Islet of Langerhans (tissue), 1 donor: ENCODE data around the gene ENTREP3.
"Not testable (repeated sequence)": the region's sequence is repeated elsewhere in the genome, so short reads cannot be mapped to it uniquely, and the experiment has no call there.

Experiments used
- FAIRE-seq: peaks from one replicate; lab custom pipeline; 2011; peaks lifted over from hg19 to GRCh38; lab: Jason Lieb, UNC

The ENTREP3 gene

DNA sequence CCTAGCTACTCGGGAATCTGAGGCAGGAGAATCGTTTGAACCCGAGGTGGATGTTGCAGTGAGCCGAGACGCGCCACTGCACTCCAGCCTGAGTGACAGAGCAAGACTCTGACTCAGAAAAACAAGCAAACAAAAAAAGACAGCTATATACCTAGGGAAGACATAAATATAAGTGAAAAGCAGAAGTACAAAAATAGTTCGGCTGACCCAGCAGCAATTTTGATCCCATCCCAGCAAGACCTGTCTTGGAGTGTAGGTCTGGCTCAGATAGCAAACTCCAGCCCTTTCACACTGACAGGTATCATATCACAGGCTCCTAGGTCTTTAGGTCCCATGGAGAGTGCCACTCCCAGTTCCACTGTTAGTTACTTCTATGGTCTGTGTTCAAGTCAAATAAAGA is 32.2 kb downstream of the ENTREP3 start:
- no peak for FAIRE-seq

DNA sequence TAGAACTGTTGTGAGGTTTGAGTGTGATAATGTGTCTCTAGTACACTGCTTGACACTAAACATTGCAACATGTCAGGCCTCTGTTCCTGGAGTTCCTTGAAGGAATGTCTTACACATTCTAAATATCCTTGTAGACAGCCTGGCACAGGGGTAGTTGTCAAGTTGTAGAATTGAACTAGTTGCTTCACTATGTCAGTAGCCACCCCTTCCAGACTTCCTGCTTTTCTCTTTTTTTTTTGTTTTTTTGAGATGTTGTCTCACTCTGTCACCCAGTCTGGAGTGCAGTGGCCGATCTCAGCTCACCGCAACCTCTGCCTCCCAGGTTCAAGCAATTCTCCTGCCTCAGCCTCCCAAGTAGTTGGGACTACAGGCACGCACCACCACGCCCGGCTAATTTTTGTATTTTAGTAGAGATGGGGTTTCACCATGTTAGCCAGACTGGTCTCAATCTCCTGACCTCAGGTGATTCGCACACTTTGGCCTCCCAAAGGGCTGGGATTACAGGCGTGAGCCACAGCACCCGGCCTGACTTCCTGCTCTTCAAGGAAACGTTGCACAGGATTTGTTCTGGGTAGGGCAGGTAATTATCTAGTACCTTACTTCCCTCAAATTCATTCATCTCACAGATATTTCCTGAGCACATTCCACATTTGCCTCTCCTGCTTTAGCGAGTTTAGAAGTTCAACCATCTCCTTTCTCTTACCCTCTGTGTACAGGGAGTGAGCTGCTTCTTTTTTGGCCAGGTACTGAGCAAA is 34.9 kb downstream of the ENTREP3 start:
- not testable (repeated sequence) for FAIRE-seq

DNA sequence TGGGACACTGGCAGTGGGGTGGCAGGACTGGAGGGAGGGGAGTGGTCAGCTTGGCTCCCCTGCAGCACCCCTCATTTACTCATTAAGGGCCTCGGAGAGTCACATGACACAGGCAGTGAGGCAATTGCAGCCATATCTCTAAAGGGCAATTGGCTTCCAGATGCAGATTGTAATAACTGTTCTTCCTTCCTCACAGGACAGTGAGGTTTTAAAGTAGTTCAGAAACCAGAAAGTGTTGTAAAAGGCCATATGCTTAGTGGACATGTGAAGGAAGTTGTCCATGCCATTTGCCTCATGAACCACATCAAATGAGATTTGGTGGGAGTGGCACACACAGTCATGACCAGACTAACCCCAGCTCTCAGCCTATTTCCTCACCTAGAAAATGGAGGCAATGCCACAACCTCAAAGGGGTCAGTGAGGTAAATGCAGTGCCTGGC is 35.7 kb downstream of the ENTREP3 start:
- no peak for FAIRE-seq

DNA sequence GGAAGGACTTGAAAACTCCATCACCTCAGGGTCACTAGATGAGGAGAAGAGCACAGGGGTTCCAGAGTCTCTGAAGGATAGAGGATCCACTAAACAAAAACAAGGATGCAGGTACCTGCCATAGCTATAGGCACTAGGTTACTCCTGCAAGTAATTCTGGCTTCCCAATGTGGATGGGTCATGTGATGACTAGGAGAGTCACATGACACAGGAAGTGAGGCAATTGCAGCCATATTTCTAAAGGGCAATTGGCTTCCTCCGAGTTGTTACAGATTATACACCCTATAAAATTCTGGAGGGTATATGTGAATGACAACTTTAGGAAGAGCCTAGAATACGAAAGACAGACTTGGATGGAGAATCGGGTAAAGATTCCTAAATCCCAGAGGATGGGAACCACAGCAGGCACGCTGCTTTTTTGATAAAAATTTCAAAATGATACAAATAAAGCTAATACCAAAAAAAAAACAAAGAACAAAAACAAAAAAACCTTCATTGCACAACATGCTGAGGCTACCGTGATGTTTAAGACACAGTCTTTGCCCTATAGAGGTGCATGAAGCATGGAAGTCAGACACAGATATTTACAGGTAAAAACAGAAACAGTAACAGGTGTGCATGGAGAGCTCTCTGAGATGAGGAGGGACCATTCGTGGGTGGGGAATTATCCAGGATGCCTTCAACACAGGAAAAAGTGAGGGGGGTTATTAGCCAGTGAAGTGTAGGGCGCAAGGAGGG is 36.3 kb downstream of the ENTREP3 start:
- FAIRE-seq, result no peak

DNA sequence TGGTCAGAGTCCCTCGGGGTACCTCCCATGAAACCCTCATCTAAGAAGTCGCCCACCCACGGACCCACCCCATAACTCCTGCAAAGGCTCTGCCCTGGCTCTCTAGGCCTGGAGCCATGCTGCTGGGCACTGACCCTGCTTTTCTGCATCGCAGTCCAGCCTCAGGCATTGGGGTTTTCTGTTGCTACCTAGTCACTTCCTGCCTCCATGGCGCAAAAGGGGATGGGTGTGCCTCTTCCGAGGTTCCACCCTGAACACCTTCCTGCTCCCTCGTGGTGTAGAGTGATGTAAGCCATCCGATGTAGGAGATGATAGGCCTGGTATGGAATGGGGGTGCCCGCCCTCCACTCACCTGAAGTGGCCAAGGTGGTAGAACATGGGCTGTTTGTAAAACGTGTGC is 40.6 kb downstream of the ENTREP3 start:
- FAIRE-seq, result not testable (repeated sequence)

DNA sequence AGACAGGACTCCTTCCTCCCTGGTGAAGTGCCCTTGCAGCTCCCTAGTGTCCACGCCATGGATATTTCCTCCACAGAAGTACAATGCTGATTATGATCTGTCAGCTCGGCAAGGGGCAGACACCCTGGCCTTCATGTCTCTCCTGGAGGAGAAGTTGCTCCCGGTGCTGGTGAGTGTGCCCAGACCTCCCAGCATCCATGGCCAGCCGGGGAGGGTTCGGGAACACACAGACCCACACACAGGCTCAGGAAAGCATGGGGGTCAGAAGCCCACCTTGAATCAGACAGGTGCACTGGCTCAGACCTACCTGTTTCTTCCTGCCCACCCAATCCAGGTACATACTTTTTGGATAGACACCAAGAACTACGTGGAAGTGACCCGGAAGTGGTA is 43.2 kb downstream of the ENTREP3 start:
- not testable (repeated sequence) for FAIRE-seq

DNA sequence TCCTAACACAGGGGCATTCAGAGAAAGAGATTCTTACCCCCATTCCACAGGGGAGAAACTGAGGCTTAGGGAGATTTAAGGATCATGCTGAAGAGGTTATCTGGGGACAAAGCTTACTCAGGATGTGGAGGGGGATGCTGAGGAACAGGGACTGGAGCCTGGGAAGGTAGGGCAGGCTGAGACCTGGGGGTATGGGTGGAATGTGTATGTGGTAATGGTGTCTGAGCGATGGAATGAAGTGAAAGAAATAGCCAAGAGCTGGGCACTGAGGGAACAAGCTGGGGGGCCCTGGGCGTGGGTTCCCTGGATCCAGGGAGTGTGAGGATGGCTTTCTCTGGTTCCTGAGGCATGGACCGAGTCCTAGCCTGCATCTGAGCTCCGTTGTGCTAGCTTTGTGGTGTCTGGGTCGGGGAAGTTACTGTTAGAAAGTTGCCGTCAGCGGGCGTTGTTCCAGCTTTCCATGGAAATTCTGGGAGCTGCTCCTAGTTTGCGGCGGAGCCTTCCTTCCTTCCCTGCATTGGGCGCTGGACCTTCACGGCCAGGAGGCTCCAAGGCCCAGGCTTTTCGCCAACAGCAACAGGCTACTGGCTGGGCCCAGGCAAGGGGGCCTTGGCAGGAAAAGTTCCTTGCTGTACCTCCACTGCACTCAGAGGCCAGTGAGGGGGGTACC is 43.8 kb downstream of the ENTREP3 start:
- not testable (repeated sequence) for FAIRE-seq

DNA sequence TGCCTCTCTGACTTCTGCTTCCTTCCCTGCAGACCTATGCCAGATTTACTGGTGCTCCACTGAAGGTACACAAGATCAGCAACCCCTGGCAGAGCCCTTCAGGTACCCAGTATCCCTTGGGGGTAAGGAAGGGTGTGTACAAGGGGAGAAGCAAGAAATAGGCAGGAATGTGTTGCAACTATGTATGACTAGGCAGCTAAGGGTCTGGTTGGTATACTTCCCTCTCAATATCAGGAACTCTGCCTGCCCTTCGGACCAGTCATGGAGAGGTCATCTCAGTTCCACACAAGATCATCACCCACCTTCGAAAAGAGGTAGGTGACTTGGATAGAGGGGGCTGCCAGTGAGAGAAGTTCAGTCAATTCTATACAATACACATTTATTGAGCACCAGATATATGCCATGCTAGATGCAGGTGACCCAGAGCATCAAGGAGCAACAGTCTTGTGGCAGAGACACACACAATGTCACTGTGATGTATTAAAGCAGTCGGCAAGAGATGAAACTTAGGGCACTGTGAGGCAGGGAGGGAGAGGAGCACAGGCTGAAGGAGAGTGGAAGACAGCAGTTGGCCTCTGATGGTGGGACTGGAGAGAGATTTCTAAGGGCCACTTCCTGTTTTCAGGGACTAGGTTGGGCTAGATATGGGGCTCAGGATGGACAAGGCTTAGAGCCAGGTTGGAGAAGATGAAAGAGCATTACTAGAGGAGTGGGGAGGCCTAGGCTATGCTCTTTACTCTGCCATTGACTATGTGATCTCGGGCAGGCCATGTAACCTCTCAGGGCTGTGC is 44.8 kb downstream of the ENTREP3 start:
- FAIRE-seq, result no peak

DNA sequence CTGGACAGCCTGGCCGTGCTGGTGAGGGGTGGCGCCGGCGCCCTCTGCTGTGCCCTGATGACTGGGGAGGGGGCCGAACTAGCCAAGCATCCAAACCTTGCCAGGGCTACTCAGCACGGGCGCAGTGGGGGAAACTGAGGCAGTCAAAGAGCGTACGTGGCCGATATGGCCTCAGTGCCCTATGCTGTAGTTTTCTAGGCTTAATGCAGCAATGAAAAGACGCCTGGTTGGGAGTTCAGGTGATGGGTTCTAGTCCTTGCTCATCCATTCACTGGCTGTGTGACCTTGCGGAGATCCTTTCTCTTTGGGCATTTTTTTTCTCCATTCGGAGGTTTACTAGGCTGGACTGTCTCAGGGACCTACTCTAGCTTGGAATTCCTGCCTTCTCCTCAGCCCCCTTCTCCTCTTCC is 46.0 kb downstream of the ENTREP3 start:
- FAIRE-seq, result no peak

DNA sequence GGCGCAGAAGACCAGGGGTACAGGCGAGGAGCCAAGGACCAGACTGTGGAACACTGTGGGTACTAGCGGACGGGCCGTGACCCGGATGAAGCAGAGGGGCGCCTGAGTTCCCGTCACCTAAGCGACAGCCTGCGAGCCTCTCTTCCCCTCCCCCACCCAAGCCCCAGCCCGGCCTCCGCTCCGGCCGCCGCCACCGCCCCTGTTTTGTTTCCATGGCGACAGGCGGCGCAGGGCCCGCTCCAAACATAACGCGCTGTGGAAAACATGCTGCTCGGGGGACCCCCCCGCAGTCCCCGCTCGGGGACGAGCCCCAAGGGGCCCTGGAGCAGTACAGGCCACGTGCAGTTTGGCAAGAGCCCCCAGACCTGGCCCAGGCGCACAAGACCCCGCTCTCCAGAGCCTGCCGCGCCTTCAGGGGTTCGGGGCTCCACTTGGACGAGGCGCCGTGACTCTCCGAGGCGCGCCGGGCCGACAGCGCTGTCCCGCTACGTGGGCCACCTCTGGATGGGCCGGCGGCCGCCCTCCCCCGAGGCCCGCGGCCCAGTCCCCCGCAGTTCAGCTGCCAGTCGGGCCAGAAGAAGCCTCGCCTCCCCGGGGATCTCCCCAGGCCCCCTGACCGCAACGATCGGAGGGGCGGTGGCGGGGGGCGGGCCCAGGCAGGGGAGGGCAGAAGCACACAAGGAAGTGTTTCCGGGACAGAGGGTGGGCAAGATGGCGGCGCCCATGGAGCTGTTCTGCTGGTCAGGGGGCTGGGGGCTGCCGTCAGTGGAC is 46.6 kb downstream of the ENTREP3 start, which contains the start of gene MTX1:
MTX1 (plus strand) TSS at position 155 of the 771 bp plus-strand sequence; CDS start at position 265, 110 bp downstream.
- FAIRE-seq, result no peak

DNA sequence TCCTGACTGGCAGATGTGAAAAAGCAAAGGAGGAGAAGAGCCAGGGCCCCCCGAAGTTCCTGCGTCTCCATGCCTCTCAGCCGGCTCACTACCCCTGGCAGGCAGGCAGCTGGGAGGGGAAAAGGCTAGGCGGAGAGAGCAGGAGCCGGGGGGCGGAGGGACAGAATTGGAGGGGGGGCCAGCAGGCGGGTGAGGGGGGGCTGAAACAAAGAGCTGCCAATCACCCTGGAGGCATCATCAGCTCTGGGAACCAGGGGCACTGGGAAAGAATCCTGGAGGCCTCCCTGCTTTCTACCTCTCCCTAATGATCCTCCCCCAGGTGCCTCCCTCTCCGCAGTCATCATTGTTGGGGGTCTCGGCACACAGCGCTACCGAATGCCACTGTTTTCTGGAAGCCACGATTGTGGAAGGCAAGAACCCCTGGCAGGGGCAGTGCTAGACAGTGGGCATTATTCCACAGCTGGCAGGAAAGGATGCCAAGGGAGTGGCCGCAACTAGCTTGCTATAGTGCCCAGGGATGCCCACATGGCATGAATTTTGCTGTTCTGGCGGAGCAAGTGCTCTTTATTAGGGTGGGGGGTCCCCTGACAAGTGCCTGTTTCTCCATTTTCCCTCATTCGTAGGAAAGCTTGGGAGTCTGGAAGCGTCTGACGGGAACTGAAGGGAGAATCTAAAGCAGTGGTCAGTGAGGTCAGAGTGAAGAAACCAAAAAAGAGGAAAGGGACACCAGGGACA is 47.3 kb downstream of the ENTREP3 start, which contains the start of gene THBS3:
THBS3 (minus strand) TSS at position 92 of the 735 bp plus-strand sequence; CDS start at position 71, 21 bp downstream.
- no peak for FAIRE-seq

DNA sequence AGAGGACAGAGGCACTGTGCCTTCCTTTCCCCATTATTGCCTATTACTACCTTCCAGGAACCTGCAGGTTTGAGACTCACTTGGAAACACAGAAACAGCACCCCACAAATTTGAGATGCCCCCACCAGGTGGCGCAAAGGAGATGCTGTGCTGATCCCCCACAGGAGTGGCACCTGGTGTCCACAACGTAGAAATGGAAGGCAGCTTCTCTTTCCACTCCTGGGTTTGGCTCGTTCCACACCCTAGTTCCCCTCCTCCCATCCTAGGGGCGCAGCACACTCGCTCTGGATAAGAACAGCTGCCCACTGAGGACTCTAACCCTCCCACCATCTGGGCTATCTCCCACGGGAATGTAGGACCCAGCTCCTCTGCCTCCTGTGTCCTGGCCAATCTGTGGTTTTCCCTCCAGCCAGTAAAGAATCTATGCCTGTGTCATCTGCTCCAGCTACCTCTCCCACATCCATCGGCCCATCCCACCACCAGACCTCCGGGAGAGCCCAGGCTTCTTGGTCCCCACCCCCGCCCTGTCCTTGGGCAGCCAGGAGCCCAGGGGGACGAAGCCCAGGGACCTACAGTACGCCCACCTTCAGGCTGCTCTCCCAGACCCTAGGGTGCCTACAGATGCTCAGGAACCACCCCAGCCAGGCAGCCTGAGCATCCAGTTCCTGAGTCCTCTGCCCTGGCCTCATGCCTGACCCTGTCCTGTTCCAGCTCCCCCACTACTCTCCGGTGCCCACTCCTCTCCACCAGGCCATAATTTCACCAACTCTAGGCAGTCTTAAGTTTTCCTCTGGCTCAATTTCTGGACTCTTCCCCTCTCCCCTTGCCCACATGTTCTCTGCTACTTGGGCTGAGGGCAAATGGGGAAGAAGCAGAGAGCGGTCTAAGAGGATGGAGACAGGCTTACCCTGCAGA is 48.1 kb downstream of the ENTREP3 start:
- no peak for FAIRE-seq

DNA sequence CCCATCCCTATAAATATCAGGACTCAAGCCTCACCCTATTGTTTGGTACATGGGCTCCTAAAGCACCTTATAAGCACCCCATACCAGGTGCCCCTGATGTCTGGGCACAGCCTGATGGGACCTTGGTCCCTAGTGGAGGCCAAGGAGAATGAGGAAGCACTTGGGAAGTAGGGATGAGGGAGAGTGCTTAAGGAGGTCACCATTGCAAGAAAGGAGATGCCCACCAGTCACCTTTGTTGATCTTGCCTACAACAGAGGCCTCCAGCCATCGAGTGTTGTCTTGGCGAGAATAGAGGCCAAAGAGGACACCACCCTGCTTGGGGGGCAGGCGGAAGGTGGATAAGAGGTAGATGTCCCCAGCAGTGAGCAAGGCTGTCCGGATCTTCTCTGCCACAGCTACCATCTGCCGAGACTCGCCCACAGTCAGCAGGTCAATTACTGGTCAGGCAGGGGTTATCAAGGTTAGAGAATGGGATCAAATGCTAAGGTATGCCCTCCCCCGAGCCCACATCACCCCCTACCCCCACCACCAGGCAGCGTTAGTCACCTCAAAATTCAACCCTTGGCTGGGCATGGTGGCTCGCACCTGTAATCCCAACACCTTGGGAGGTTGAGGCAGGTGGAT is 49.2 kb downstream of the ENTREP3 start:
- FAIRE-seq, result no peak

DNA sequence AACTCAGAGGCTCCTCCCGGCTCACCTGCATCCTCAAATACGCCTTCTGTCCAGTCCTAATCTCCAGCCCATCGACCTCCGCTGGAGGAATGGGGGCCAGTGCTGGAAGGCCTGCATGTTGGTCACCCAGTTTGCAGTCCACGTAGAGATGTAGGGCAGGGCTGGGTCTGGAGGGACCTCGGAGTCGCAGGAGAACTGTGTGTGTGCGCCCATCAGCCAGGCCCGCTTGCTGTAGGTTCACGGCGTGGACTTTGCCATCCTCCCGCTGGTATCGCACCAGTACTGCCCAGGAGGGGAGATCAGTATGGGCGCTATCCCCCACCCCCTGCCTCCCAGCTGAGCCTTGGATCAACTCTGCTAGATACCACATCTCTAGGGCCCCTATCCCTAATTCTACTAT is 50.2 kb downstream of the ENTREP3 start:
- FAIRE-seq, result no peak

DNA sequence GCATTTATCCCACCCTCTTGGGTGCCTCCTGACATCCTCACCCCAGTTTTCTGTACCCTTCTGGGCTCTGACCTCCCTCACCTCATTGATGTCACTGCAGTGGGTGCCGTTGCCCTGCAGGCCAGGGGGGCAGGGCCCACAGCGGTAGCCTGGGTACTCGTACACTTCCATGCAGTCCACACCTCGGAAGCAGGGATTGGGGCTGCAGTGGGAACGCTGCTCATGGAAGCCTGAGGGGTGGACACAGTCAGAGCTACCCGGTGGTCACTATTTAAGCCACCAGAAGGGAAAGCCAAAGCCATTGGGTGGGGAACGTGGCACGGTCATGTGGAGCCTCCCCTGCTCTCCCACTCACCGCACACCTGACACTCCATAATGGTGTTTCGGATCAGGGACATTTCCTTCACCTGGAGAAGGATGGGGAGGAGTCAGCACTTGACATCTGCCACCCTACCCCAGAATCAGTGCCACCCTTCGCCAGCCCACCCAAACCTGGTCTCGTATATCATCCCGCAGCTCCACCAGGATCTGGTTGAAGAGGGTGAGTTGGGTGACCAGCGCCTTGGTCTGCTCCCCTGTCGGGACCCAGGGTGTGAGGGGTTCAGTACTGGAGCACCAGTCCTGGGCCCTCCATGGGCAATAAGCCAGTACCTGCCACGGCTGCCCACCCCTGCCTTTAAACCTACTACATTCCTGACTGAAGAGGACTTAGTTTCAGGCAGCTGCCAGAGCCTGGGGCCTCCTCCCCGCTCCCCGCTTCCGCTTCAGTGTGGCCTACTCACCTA is 52.4 kb downstream of the ENTREP3 start:
- FAIRE-seq, result no peak

DNA sequence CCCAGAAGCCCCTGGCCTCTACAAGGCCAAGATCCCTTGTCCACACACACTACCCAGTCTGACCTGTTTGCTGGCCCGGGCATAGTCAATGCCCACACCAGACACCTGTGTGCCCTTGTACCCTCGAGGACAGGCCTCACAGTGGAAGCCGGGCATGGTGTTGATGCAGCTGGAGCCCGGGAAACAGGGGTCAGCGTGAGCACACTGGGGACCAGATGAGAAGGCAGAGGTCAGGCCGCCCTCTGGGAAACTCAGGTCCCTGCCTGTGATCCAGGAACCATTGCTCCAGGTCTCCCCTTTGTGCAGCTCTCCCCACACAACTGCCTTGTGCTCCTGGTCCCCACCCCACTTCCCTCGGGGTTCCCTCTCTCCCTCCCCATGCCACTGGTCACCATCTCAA is 53.1 kb downstream of the ENTREP3 start:
- no peak for FAIRE-seq

DNA sequence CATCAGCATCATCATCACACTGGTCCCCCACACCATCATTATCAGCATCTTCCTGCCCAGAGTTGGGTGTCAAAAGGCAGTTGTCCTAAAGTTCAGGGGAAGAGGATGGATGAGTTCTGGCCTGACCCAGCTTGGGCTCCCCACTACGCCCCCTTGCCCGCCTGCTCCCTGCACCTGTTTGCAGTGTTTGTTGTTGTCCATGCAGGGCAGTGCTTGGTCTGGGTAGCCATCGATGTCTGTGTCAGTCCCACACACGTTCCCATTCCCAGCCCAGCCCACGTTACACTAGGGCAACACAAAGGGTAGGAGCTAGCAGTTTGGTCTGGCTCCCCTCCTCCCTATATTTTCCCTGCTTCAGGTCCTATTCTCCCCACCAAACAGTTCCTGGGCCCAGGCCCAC is 54.4 kb downstream of the ENTREP3 start:
- no peak for FAIRE-seq

DNA sequence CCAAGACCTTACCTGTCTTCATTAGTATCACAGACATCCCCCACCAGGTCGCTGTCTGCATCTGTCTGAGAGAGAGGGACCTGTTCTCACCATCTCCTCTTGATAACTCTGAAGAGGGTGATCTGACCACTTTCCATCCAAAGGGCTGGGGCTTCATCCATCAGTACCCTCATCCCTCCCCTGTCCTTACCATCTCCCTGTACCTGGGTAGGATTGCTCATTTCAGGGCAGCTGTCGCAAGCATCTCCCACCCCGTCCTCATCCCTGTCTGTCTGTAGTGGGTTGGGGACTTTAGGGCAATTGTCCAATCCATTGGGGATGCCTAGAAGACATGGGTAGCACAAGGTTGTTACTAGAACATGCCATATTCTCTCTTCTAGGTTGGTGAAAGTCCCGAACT is 55.5 kb downstream of the ENTREP3 start:
- no peak for FAIRE-seq
